Peyer's patch (tissue), 4 donors: Measurements from ENCODE around the gene CNTNAP5.

ENCODE experiments used
- CTCF ChIP-seq, 6 experiments: fragments of 450-650 bp in 4 of 6; fragments of 200-600 bp in 2 of 6; sonication (generic) in 1 of 6; IDR thresholded peaks; one replicate each; pipeline ENCODE4 v1.5.1; 2017 to 2019; ENCODE audit warnings: antibody characterized with exemption in 6 of 6, mild to moderate bottlenecking in 3 of 6, moderate library complexity in 1 of 6
- POLR2A ChIP-seq, 2 donors: fragments of 450-650 bp; IDR thresholded peaks; one replicate each; pipeline ENCODE4 v1.5.1; 2017; ENCODE audit warnings: antibody characterized with exemption in 2 of 2, mild to moderate bottlenecking in 2 of 2, moderate library complexity in 2 of 2

GRCh38 chr2:124698979-124699565 is 674.0 kb downstream of the CNTNAP5 start:
- no peak for TF ChIP-seq CTCF (IDR thresholded peaks at IDR 0.05)
- TF ChIP-seq POLR2A (IDR thresholded peaks at IDR 0.05) = no peak
